ENCODE data around the gene UQCR11.
A peak's percentile ranks its signal among the peaks of the same experiment; 100 is the strongest.
"Not testable (repeated sequence)": the region's sequence is repeated elsewhere in the genome, so short reads cannot be mapped to it uniquely, and the experiment has no call there.

Gene UQCR11

GRCh38 chr19:1605236-1606137 lies at the start of gene UQCR11:
Gene UQCR11, minus strand, starts transcription at chr19:1605462. Its CDS starts 53 bp downstream, at chr19:1605409.
- peak; percentile 98 for DNase-seq

- DNase-seq, result no peak
These were observed 49.0 kb upstream of the UQCR11 start for GRCh38 chr19:1654178-1654792.

GRCh38 chr19:1653300-1653628 lies 48.0 kb upstream of the UQCR11 start:
- no peak for DNase-seq

- DNase-seq, result peak; percentile 97
These were observed 47.4 kb upstream of the UQCR11 start, which contains the start of gene TCF3 for GRCh38 chr19:1652471-1653299. Gene TCF3, minus strand, starts transcription at chr19:1652615. Its CDS starts 2,367 bp downstream, at chr19:1650248.

GRCh38 chr19:1651568-1652291 lies 46.5 kb upstream of the UQCR11 start:
- DNase-seq, result no peak

GRCh38 chr19:1650650-1651567 lies 45.6 kb upstream of the UQCR11 start:
- no peak for DNase-seq

- no peak for DNase-seq
These were observed 44.7 kb upstream of the UQCR11 start for GRCh38 chr19:1649706-1650649.

- no peak for DNase-seq
These were observed 43.8 kb upstream of the UQCR11 start for GRCh38 chr19:1648920-1649541.

GRCh38 chr19:1648459-1648849 lies 43.2 kb upstream of the UQCR11 start:
- no peak for DNase-seq

GRCh38 chr19:1647501-1648458 lies 42.5 kb upstream of the UQCR11 start:
- DNase-seq, result no peak

- DNase-seq, result no peak
These were observed 41.6 kb upstream of the UQCR11 start for GRCh38 chr19:1646659-1647453.

- no peak for DNase-seq
These were observed 40.9 kb upstream of the UQCR11 start for GRCh38 chr19:1646149-1646548.

GRCh38 chr19:1645299-1645698 lies 40.0 kb upstream of the UQCR11 start:
- DNase-seq, result no peak

- no peak for DNase-seq
These were observed 38.8 kb upstream of the UQCR11 start for GRCh38 chr19:1644070-1644469.

GRCh38 chr19:1640893-1641448 lies 35.7 kb upstream of the UQCR11 start:
- not testable (repeated sequence) for DNase-seq

- no peak for DNase-seq
These were observed 31.3 kb upstream of the UQCR11 start for GRCh38 chr19:1636325-1637236.

GRCh38 chr19:1634938-1635243 lies 29.6 kb upstream of the UQCR11 start:
- no peak for DNase-seq
